Hematopoietic multipotent progenitor cell treated with erythropoietin and hydrocortisone succinate and interleukin-3 and kit ligand, for 15 days (in vitro differentiated cells): ENCODE results near the gene FOS.

Experiments
- DNase-seq: peaks from one replicate; pipeline ENCODE4 v3.0.0-alpha.2; 2015; ENCODE audit warnings: low spot score

The FOS gene

DNA sequence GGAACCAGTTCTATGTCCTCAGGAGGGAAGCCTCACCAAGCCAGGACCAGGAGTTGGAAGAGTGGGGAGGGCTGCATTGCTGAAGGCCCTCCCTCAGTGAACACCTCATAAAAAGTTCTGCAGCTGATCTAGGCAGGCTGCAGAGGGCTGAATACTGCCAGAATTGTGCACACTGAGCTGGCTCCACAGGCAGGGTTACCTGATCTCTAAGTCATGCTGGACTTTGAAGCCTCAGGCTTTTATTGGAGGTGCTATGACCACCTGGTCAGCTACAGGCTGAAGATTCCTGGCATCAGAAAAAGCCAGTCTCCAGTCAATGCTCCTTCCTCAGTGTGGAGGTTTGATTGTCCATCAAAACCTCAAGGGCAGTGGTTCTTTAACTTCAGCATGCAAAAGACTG is 39.7 kb downstream of the FOS start:
- DNase-seq: no peak

DNA sequence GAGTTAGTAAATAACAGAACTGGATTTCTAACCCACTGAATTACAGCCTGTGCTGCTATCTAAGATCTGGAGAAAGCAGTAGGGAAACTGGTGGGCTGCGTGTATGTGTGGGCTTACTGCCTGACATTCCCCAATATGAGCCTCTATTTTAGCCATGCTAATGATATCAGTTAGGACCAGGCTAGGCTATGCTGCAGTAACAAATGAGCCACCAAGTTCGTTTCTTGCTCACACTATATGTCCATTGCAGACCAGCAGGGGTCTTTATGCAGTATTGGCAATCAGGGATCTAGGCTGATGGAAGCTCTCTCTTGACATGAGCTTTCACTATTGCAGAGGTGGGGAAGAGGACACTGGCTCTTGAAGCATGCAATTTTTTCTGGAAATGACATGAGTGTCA is 40.4 kb downstream of the FOS start:
- no peak for DNase-seq

DNA sequence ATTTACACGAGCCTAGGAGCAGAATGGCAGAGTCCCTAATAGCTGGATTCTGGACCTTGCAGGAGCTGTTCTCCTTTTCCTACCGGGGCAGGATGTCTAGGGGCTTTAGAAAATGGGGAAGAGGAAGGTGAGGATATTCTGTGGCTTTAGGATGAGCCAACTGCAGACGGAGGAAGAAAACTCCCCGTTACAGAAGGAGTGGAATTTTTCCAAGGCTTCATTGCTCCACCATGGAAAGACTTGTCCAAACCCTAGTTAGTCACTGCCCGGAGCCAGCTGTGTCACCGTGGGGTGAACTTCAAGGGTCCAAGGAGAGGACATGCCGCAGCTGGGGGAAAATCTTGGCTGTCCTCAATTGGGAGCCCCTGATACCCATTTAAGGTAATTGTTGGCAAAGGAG is 41.6 kb downstream of the FOS start:
- DNase-seq: no peak

DNA sequence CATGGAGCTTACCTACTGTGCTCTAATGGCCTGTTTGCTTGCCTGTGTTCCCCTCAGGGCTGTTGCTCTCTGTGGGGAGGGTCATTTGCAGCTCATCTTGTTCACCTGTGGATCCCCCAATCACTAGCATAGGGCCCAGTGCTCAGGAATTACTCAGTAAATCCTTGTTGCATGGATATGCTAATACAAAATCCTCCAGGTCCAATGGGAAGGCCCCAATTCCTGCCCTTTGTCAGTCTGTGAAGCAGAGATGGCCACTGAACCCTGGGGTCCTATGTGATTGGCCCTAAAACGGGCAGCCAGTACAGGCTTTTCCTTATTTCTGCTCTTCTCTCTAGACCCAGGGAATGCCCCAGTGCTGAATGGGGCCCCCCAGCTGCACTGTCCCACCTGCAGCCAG is 44.1 kb downstream of the FOS start:
- DNase-seq: no peak

DNA sequence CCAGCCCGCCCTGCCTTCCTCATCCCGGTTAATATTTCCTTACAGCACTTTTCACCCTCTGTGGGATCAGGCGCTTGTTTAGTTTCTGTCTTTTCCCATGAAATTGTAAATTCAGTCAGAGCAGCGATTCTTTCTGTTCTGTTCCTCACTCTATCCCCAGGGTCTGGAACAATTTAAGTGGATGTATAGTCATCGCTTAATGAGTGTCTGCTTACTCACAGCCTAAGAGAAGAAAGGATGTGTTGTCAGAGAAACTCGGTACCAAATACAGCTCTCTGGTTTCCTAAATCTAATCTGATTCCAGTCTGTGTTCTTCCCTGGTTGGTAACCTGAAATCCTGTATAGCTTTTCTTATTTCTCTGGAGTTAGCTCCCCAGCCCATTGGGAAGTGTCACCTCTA is 44.9 kb downstream of the FOS start:
- no peak for DNase-seq

DNA sequence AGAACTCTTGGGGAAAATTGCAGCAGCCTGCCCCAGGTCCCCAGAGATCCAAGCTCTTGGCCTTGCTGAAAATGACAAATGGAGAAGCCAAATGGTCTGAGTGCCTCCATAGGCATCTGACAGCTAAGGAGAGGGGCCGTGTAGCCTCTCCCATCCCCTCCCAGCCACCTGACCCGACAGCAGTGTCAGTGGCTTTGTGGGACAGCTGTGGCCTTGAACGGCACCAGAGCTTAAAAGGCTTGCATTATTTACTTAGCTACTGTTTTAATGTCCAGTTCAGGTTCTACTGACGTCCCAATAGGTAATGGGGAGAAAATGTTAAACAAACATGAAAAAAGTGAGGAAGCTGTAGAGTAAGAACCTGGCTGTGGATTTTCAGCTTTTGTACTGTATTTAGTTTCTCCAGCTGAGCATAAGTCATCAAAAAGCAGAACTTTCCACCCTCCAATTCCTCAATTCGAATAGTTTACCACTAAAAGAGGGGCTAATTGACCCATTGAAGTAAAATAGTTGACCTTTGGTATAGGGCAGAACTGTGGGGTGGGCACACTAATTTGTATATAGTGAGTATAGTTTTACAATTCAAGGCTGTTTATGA is 50.0 kb downstream of the FOS start:
- DNase-seq: no peak

DNA sequence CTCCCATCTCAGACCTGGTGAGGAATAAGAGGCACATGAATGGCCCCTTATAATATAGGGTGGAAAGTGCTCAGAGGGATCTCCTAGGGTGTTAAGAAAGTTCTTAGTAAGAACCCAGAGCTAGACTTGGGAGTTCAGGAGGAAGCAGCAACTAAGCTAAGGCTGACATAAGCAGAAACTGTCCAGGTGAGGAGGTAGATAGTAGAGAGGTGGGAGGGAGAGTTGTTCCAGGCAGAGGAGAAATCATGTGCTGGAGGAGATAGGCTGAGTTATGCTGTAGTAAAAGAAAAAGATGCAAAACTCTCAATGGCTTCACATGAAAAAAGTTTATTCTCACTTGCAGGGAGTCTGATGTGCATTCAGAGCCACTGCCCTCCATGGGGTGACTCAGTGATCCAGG is 50.7 kb downstream of the FOS start:
- no peak for DNase-seq

DNA sequence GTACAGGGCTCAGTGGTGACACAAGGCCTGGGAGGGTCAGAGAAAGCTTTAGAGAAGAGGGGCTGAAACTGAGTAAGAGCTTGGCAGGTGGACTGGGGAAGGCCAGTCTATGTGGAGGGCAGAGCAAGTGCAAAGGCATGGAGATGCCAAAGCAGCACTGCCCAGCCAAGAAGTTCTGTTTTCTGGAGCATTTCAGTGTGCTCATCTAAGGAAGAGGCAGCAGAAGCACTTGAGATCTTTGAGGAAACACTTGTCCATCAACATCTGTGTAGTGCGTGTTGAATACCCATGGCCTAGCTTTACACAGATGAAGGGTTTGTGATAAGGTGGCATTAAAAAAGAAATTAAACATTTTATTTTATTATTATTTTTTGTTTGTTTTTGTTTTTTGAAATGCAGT is 52.8 kb downstream of the FOS start:
- DNase-seq: no peak
